Mesendoderm (in vitro differentiated cells): Measurements from ENCODE around the gene LRBA.
"Not testable (repeated sequence)": the region's sequence is repeated elsewhere in the genome, so short reads cannot be mapped to it uniquely, and the experiment has no call there.

Experiments
- DNase-seq: peaks from one replicate; pipeline ENCODE4 v3.0.0; 2013
- H2AK5ac ChIP-seq: 2 replicates; pipeline ENCODE4 v1.6.1; 2013; ENCODE audit warnings: low read length, inconsistent platforms
- H2BK120ac ChIP-seq: 2 replicates; pipeline ENCODE4 v1.6.1; 2013; ENCODE audit warnings: low read depth, mild to moderate bottlenecking, low read length, moderate library complexity, mixed read lengths
- H2BK15ac ChIP-seq: replicated peaks from 2 replicates; pipeline ENCODE4 v1.6.1; 2013; ENCODE audit warnings: low read depth, mild to moderate bottlenecking, moderate library complexity
- H2BK5ac ChIP-seq: 2 replicates; pipeline ENCODE4 v1.6.1; 2013; ENCODE audit warnings: low read length, inconsistent platforms
- H3K18ac ChIP-seq: 2 replicates; pipeline ENCODE4 v1.6.1; 2013; ENCODE audit warnings: mild to moderate bottlenecking, low read length, mixed read lengths
- H3K23ac ChIP-seq: one replicate; pipeline ENCODE4 v1.6.1; 2013; ENCODE audit warnings: low read length
- H3K27ac ChIP-seq: 2 replicates; pipeline ENCODE4 v1.5.1; 2013; ENCODE audit warnings: low read depth, mild to moderate bottlenecking, inconsistent platforms, low read length, moderate library complexity
- H3K27me3 ChIP-seq: 2 replicates; pipeline ENCODE4 v1.6.1; 2013; ENCODE audit warnings: low read length, control low read depth, mild to moderate bottlenecking, inconsistent platforms; ENCODE audit not compliant: insufficient read depth, poor library complexity
- H3K36me3 ChIP-seq: 2 replicates; pipeline ENCODE4 v1.6.1; 2013; ENCODE audit warnings: low read length, inconsistent platforms; ENCODE audit not compliant: control insufficient read depth, insufficient read depth
- H3K4ac ChIP-seq: one replicate; pipeline ENCODE4 v1.6.1; 2013; ENCODE audit warnings: low read depth, mild to moderate bottlenecking, low read length, moderate library complexity
- H3K4me1 ChIP-seq: 2 replicates; pipeline ENCODE4 v1.6.1; 2013; ENCODE audit warnings: low read depth, low read length, inconsistent platforms; ENCODE audit not compliant: control insufficient read depth
- H3K4me2 ChIP-seq: 2 replicates; pipeline ENCODE4 v1.6.1; 2013; ENCODE audit warnings: low read length
- H3K4me3 ChIP-seq: 2 replicates; pipeline ENCODE4 v1.5.1; 2013; ENCODE audit warnings: mild to moderate bottlenecking, low read length
- H3K56ac ChIP-seq: one replicate; pipeline ENCODE4 v1.6.1; 2013; ENCODE audit warnings: low read length
- H3K79me1 ChIP-seq: 2 replicates; pipeline ENCODE4 v1.6.1; 2013; ENCODE audit warnings: low read length, inconsistent platforms
- H3K79me2 ChIP-seq: 2 replicates; pipeline ENCODE4 v1.6.1; 2013; ENCODE audit warnings: mild to moderate bottlenecking, low read length; ENCODE audit not compliant: control insufficient read depth, insufficient read depth
- H3K9ac ChIP-seq: 2 replicates; pipeline ENCODE4 v1.6.1; 2013; ENCODE audit warnings: low read length, inconsistent platforms
- H4K5ac ChIP-seq: one replicate; pipeline ENCODE4 v1.6.1; 2013; ENCODE audit warnings: low read length
- H4K8ac ChIP-seq: one replicate; pipeline ENCODE4 v1.6.1; 2013; ENCODE audit warnings: low read depth, mild to moderate bottlenecking, control low read depth, low read length, moderate library complexity
- WGBS: extraction: QIAGEN DNeasy Blood & Tissue Kit; methylation state at CpG from one replicate; pipeline ENCODE4 v1.1.7; 2013; ENCODE audit warnings: low lambda C conversion rate, missing lambda C conversion rate; ENCODE audit not compliant: insufficient coverage; ENCODE audit errors: extremely low coverage; 5-methylcytosine and 5-hydroxymethylcytosine counted together

The LRBA gene

DNA sequence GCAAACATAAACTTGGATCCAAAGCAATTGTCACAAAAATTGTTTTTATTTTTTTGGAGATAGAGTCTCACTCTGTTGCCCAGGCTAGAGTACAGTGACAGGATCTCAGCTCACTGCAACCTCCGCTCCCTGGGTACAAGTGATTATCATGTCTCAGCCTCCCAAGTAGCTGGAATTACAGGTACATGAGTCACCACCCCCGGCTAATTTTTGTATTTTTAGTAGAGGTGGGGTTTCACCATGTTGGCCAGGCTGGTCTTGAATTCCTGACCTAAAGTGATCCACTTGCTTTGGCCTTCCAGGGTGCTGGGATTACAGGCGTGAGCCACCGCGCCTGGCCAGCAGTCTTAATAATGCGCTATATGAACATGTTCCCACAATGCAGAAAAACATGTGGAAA, 272.2 kb downstream of the LRBA start:
- H3K56ac ChIP-seq, H3K18ac ChIP-seq, H3K79me2 ChIP-seq, H4K8ac ChIP-seq, H3K23ac ChIP-seq, H3K27me3 ChIP-seq, H2BK120ac ChIP-seq, H3K4ac ChIP-seq, H4K5ac ChIP-seq, H3K27ac ChIP-seq, H2BK15ac ChIP-seq, H2AK5ac ChIP-seq, H3K79me1 ChIP-seq, H3K4me1 ChIP-seq, H3K36me3 ChIP-seq, H3K4me2 ChIP-seq, H3K9ac ChIP-seq, H3K4me3 ChIP-seq, H2BK5ac ChIP-seq: not testable (repeated sequence)
- peak; percentile 57 for DNase-seq
- no CpG with 5 or more reads among the region's 6 CpGs for WGBS

- WGBS = no CpG with 5 or more reads among the region's 3 CpGs
- no peak overlapping the region for H4K5ac ChIP-seq
These were observed 275.5 kb downstream of the LRBA start for GRCh38 chr4:150739591-150739990.

GRCh38 chr4:150725957-150726523, 289.0 kb downstream of the LRBA start:
- H3K4me2 ChIP-seq = no peak overlapping the region
- no peak overlapping the region for H2AK5ac ChIP-seq
- no peak overlapping the region for H3K4ac ChIP-seq
- no peak overlapping the region for H3K27ac ChIP-seq
- H2BK15ac ChIP-seq = no peak overlapping the region
- H3K4me3 ChIP-seq = no peak overlapping the region
- H3K56ac ChIP-seq = no peak overlapping the region
- DNase-seq = no peak
- no CpG with 5 or more reads among the region's 4 CpGs for WGBS
- no peak overlapping the region for H3K23ac ChIP-seq
- H4K5ac ChIP-seq = no peak overlapping the region
- H2BK5ac ChIP-seq = no peak overlapping the region
- no peak overlapping the region for H3K18ac ChIP-seq
- H3K27me3 ChIP-seq = no peaks in the 10 kb centered on the region
- H4K8ac ChIP-seq = no peak overlapping the region
- H3K4me1 ChIP-seq = no peaks in the 10 kb centered on the region
- no peaks in the 10 kb centered on the region for H3K79me2 ChIP-seq
- H2BK120ac ChIP-seq = no peak overlapping the region
- no peak overlapping the region for H3K9ac ChIP-seq
- H3K79me1 ChIP-seq = no peaks in the 10 kb centered on the region
- no peaks in the 10 kb centered on the region for H3K36me3 ChIP-seq

More at GRCh38 chr4:150739591-150739990, 275.5 kb downstream of the LRBA start:
- H3K23ac ChIP-seq = no peak overlapping the region
- H3K4me1 ChIP-seq = no peaks in the 10 kb centered on the region
- H3K79me2 ChIP-seq = no peaks in the 10 kb centered on the region
- H3K9ac ChIP-seq = no peak overlapping the region
- H3K4me3 ChIP-seq = no peak overlapping the region
- no peak overlapping the region for H3K18ac ChIP-seq
- H3K79me1 ChIP-seq = no peaks in the 10 kb centered on the region
- H4K8ac ChIP-seq = no peak overlapping the region
- H3K27ac ChIP-seq = no peak overlapping the region
- no peak overlapping the region for H2BK120ac ChIP-seq
- no peak overlapping the region for H3K4me2 ChIP-seq
- H2BK5ac ChIP-seq = no peak overlapping the region
- no peaks in the 10 kb centered on the region for H3K36me3 ChIP-seq
- no peak overlapping the region for H2AK5ac ChIP-seq
- DNase-seq = peak; percentile 71
- H3K27me3 ChIP-seq = no peaks in the 10 kb centered on the region
- H2BK15ac ChIP-seq = no peak overlapping the region
- no peak overlapping the region for H3K56ac ChIP-seq
- H3K4ac ChIP-seq = no peak overlapping the region

DNA sequence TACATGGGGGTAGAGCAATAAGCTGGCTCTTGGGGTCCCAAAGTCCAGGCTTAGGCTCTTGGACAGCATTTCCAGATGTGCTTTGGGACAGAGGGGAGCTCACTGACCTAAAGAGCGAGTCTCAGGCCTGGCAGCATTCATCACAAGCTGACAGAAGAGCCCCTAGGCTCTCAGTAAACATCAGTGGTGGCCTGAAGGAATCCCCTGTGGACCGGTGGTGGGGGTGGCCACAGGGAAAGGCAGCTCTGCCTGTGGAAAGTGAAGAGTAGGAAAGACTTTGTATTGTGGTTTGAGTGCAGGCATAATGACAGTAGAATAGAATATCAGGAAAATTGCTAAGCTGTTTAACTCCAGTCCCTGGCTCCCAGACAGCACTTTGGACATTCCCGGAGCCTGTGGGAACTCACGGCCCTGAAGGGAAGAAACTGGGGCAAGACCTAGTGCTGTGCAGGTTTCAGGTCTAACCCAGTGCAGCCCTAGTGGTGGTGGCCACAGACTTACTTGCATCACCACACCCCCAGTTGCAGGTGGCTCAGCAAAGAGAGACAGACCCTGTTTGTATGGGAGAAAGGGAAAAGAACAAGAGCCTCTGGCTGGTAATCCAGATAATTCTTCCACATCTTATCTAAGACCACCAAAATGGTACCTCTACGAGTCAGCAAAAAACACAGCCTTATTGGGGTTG, 291.2 kb downstream of the LRBA start:
- Histone ChIP-seq H2BK5ac (no peak overlapping the region), H3K4me1 (no peaks in the 10 kb centered on the region), H3K18ac (no peak overlapping the region), H3K79me1 (no peaks in the 10 kb centered on the region), H2BK120ac (no peak overlapping the region), H3K4me2 (no peak overlapping the region), H2BK15ac (no peak overlapping the region), H3K23ac (no peak overlapping the region), H4K5ac (no peak overlapping the region), H3K79me2 (no peaks in the 10 kb centered on the region), H3K36me3 (no peaks in the 10 kb centered on the region), H3K9ac (no peak overlapping the region), H2AK5ac (no peak overlapping the region), H3K27me3 (no peaks in the 10 kb centered on the region), H3K27ac (no peak overlapping the region), H3K4ac (no peak overlapping the region), H3K56ac (no peak overlapping the region), H3K4me3 (no peak overlapping the region), H4K8ac (no peak overlapping the region)
- DNase-seq = no peak
- no CpG with 5 or more reads among the region's 5 CpGs for WGBS

GRCh38 chr4:150722908-150723362, 292.1 kb downstream of the LRBA start:
- Histone ChIP-seq H4K5ac (no peak overlapping the region), H3K4ac (no peak overlapping the region), H3K27me3 (no peaks in the 10 kb centered on the region), H2BK120ac (no peak overlapping the region), H3K9ac (no peak overlapping the region), H3K36me3 (no peaks in the 10 kb centered on the region), H2AK5ac (no peak overlapping the region), H4K8ac (no peak overlapping the region), H3K23ac (no peak overlapping the region), H3K56ac (no peak overlapping the region), H3K79me1 (no peaks in the 10 kb centered on the region), H3K27ac (no peak overlapping the region), H3K18ac (no peak overlapping the region), H3K4me1 (no peaks in the 10 kb centered on the region), H3K4me3 (no peak overlapping the region), H3K79me2 (no peaks in the 10 kb centered on the region), H2BK15ac (no peak overlapping the region), H2BK5ac (no peak overlapping the region), H3K4me2 (no peak overlapping the region)
- peak; percentile 60 for DNase-seq
- WGBS = no CpG with 5 or more reads among the region's 6 CpGs
